Measurements from ENCODE around the gene ADCY7. TPM values are rescaled to one million over a fixed set of nuclear protein-coding genes. Genes with fewer than 3 reads are reported as not detected.

ADCY7 gene
- total RNA-seq, 4 donors from 2014 or later: 40.4 to 50.9 (median 41.2) TPM

DNA sequence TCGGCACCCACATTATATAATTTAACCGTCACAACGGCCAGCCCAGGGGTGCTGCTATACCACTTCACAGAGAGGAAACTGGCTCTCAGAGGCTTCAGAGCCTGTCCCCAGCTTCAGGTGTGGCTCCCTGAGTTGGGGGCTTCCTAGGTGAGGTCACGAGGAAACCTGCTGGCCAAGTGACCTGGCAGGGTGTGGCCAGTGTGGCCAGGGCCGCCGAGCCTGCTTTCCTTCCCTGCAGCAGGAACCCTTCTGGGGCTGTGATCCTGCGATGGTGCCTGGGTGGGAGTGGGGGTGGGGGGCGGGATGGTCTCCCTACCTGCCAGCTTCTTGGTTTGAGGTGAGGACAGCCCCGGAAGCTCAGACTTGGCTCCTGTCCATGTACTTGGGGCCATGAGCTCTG is 39.9 kb downstream of the ADCY7 start:
- no peak overlapping the region for H3K4me3 ChIP-seq
- no peak for DNase-seq (ENCODE audit: low spot score in 2 of 2)
- no peaks in the 10 kb centered on the region for H3K9me3 ChIP-seq
- TF ChIP-seq POLR2A (IDR thresholded peaks at IDR 0.05) (no peak), EP300 (IDR thresholded peaks at IDR 0.05) (no peak)
- TF ChIP-seq, protein P1, sequence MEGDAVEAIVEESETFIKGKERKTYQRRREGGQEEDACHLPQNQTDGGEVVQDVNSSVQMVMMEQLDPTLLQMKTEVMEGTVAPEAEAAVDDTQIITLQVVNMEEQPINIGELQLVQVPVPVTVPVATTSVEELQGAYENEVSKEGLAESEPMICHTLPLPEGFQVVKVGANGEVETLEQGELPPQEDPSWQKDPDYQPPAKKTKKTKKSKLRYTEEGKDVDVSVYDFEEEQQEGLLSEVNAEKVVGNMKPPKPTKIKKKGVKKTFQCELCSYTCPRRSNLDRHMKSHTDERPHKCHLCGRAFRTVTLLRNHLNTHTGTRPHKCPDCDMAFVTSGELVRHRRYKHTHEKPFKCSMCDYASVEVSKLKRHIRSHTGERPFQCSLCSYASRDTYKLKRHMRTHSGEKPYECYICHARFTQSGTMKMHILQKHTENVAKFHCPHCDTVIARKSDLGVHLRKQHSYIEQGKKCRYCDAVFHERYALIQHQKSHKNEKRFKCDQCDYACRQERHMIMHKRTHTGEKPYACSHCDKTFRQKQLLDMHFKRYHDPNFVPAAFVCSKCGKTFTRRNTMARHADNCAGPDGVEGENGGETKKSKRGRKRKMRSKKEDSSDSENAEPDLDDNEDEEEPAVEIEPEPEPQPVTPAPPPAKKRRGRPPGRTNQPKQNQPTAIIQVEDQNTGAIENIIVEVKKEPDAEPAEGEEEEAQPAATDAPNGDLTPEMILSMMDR (IDR thresholded peaks at IDR 0.05): no peak
- no peaks in the 10 kb centered on the region for H3K27me3 ChIP-seq
- H3K36me3 ChIP-seq: peaks cover 0 to 3% (median 0%) of the 10 kb centered on the region in 3 donors
- peaks cover 0 to 18% (median 0%) of the 10 kb centered on the region in 4 donors for H3K4me1 ChIP-seq
- 84 to 88% methylated on average over 9 of the region's 9 CpGs for WGBS, 2 donors
- H3K27ac ChIP-seq: no peak overlapping the region

- peaks cover 0 to 13% (median 0%) of the 10 kb centered on the region in 4 donors for H3K4me1 ChIP-seq
- TF ChIP-seq, protein P1 (IDR thresholded peaks at IDR 0.05): no peak
- no peak for TF ChIP-seq EP300 (IDR thresholded peaks at IDR 0.05)
- TF ChIP-seq POLR2A (IDR thresholded peaks at IDR 0.05): no peak
- H3K9me3 ChIP-seq: no peaks in the 10 kb centered on the region
- no peak for DNase-seq (ENCODE audit: low spot score in 2 of 2)
- H3K27ac ChIP-seq: no peak overlapping the region
- 95% methylated on average over 15 to 17 of the region's 18 CpGs for WGBS, 2 donors
- no peak overlapping the region for H3K4me3 ChIP-seq
- H3K36me3 ChIP-seq: peaks cover 0 to 20% (median 0%) of the 10 kb centered on the region in 3 donors
- H3K27me3 ChIP-seq: no peaks in the 10 kb centered on the region
Measured at GRCh38 chr16:50308237-50308965, 42.0 kb downstream of the ADCY7 start.

GRCh38 chr16:50309156-50309526 is 42.8 kb downstream of the ADCY7 start:
- TF ChIP-seq, protein P1 (IDR thresholded peaks at IDR 0.05): no peak
- TF ChIP-seq POLR2A (IDR thresholded peaks at IDR 0.05): no peak
- no peak for TF ChIP-seq EP300 (IDR thresholded peaks at IDR 0.05)
- 75 to 83% methylated on average over 11 of the region's 11 CpGs for WGBS, 2 donors
- Histone ChIP-seq H3K4me1 (peaks cover 0 to 18% (median 0%) of the 10 kb centered on the region in 4 donors), H3K4me3 (no peak overlapping the region), H3K9me3 (no peaks in the 10 kb centered on the region), H3K36me3 (peaks cover 0 to 27% (median 0%) of the 10 kb centered on the region in 3 donors), H3K27me3 (no peaks in the 10 kb centered on the region), H3K27ac (no peak overlapping the region)
- no peak for DNase-seq (ENCODE audit: low spot score in 2 of 2)

DNA sequence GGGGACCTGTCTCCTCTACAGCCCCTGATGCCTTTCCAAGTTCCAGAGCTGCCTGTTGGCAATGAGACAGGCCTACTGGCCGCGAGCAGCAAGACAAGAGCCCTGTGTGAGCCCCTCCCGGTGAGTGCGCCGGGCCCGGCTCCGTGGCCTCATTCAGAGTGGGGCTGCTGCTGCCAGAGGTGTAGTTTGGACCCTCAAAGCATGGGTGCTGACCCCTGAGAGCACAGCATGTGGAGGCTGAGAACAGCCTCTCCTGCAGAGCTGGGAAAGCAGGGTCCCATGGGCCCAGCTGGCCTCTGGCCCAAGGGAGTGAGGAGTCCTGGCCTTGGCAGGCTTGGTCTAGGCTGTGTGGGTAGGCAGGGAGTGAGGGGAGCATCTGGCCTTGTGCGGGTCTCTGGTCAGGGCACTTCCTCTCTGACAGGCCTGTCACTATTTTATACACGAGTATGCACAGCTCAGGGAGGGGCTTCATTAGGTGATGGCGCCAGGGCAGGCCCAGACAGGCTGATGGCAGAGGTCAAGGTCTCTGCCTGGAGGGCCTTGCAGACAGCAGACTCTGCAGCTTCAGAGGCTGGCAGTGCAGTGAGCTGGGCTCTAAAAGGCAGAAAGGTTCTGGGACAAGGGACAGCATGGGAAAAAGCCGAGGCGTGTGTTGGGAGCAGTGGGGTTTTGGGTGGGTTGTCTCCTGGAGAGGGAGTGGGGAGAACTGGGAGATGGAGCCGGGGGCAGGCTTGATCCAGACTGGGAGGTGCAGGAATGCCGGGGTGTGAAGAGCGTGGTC is 43.4 kb downstream of the ADCY7 start:
- DNase-seq (ENCODE audit: low spot score in 2 of 2): no peak
- Histone ChIP-seq H3K27me3 (no peaks in the 10 kb centered on the region), H3K4me1 (peaks cover 0 to 24% (median 0%) of the 10 kb centered on the region in 4 donors), H3K9me3 (no peaks in the 10 kb centered on the region), H3K27ac (no peak overlapping the region), H3K4me3 (no peak overlapping the region), H3K36me3 (peaks cover 0 to 33% (median 0%) of the 10 kb centered on the region in 3 donors)
- TF ChIP-seq, protein P1 (IDR thresholded peaks at IDR 0.05): no peak
- TF ChIP-seq POLR2A (IDR thresholded peaks at IDR 0.05) (no peak), EP300 (IDR thresholded peaks at IDR 0.05) (no peak)
- 34 to 43% methylated on average over 15 of the region's 15 CpGs for WGBS, 2 donors
